Measurements from ENCODE around the gene RNF214. TPM values are rescaled to one million over a fixed set of nuclear protein-coding genes. Genes with fewer than 3 reads are reported as not detected.
"Not testable (repeated sequence)": the region's sequence is repeated elsewhere in the genome, so short reads cannot be mapped to it uniquely, and the experiment has no call there.

The RNF214 gene
- total RNA-seq, 1 donor from 2014 or later = 10.7 TPM

- ATAC-seq = no peak
- no peak for DNase-seq (ENCODE audit: low spot score)
Observed at GRCh38 chr11:117309310-117309709, 76.8 kb downstream of the RNF214 start.

DNA sequence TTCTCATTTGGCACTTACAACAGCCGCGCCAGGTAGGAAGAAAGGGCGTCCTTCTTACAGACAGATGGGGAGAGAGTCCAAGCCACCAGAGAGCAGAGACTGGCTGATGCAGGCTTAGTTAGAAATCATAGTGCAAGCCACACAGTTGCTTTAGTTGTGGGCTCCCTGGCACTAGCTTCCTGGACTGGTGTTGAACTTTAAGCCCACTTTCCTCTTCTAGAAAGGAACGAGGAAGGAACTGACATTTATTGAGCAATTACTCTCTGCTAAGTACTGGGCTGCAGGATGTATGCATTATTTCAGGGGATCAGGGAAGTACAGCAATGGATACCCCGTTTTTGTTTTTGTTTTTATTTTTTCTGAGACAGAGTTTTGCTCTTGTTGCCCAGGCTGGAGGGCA, 80.6 kb downstream of the RNF214 start:
- DNase-seq (ENCODE audit: low spot score) (no peak), ATAC-seq (no peak)

- DNase-seq (ENCODE audit: low spot score) = no peak
- no peak for ATAC-seq
Observed at GRCh38 chr11:117313828-117314768, 81.6 kb downstream of the RNF214 start.

DNA sequence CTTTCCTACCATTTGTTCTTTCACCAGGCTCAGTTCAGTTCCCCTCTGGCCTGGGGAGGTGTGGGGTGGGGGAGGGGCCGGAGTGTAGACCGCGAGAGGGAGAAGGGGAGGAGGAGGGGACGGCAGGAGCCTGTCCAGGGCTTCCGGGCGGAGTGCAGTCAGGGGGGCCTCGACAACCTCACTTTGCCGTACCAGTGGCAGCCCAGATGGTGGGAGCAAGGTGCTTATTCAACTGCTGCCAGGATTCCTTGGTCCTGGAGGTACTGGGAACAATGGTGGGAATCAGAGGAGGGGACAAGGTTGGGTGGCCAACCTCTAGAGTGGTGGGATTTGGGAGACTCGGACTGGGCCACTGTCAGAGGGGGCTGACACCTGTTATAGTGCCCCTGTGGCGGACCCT, 82.4 kb downstream of the RNF214 start:
- ATAC-seq (peak; percentile 6), DNase-seq (ENCODE audit: low spot score) (no peak)

DNA sequence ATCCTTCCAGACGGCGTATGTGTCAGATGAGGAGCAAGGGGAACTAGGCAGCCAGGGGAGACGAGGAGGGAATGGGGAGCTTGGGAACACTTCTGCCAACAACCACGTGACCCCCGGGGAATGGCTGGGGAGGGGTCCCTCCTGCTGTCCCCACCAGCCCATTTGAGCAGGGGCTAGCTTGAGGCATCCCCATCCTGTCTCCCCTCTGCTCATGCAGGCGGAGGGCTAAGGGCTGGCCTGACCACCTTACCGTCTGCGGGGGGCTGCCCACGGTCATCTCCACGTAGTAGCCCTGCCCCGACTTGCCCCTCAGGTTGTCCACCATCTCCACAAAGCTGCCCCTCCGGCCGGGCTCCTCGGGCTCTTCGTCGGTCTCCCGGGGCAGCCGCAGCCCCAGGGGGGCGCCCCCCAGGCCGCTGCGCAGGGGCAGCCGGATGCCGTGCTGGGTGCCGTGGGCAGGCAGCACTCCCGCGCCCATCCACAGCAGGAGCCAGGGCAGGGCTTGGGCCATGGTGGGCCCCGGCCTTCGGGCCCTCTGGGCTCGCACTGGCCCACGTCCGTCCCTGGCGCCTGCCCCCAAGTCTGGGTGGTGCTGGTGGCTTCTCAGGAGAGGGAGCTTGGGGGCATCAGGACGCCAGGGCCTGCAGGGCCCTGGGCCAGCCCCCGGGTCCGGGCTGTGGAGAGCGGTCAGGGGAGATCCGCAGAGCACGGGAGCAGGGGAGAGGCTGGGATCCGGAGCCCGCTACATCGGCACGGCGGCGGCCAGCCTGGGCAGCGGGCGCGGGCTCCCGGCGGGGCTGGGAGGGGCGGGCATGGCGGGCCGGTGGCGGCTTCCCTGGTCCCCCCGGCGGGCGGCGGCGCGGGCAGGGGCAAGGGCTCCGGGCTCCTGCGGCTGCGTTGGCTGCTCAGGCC, 83.1 kb downstream of the RNF214 start:
- ATAC-seq (peak; percentile 11), DNase-seq (ENCODE audit: low spot score) (no peak)

- ATAC-seq = peak; percentile 94
- DNase-seq (ENCODE audit: low spot score) = peak; percentile 90
Observed at GRCh38 chr11:117316197-117316961, 83.9 kb downstream of the RNF214 start, which contains the start of gene BACE1. TSS of gene BACE1 (minus strand) at chr11:117316256. CDS start at chr11:117315795, 461 bp downstream.

DNA sequence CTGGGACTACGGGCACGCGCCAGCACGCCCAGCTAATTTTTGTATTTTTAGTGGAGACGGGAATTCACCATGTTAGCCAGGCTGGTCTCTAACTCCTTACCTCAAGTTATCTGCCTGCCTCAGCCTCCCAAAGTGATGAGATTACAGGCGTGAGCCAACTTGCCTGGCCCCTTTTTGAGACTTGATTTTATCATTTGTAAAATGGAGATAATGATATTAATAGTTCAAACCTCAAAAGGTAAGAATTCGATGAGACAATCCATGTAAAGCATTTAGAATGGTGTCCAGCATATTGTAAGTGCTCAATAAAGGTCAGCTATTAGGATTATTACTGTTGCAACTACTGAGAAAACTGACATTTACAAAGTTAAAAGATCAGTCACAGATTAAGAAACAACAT, 86.3 kb downstream of the RNF214 start:
- ATAC-seq (no peak), DNase-seq (ENCODE audit: low spot score) (no peak)

- DNase-seq (ENCODE audit: low spot score) (no peak), ATAC-seq (no peak)
Observed at GRCh38 chr11:117319214-117319840, 86.9 kb downstream of the RNF214 start.

GRCh38 chr11:117327255-117327566, 94.7 kb downstream of the RNF214 start:
- not testable (repeated sequence) for DNase-seq (ENCODE audit: low spot score); ATAC-seq

GRCh38 chr11:117327567-117328374, 95.3 kb downstream of the RNF214 start, which contains the start of gene CEP164:
TSS of gene CEP164 (plus strand) at chr11:117327854. CDS start at chr11:117338587, 10,733 bp downstream.
- DNase-seq (ENCODE audit: low spot score) (peak; percentile 96), ATAC-seq (peak; percentile 98)

- DNase-seq (ENCODE audit: low spot score) (no peak), ATAC-seq (peak; percentile 55)
Observed at GRCh38 chr11:117328375-117329010, 96.0 kb downstream of the RNF214 start.

- ATAC-seq (no peak), DNase-seq (ENCODE audit: low spot score) (no peak)
Observed at GRCh38 chr11:117332843-117333242, 100.4 kb downstream of the RNF214 start.

GRCh38 chr11:117333917-117334316, 101.4 kb downstream of the RNF214 start:
- no peak for ATAC-seq
- no peak for DNase-seq (ENCODE audit: low spot score)

- ATAC-seq (no peak), DNase-seq (ENCODE audit: low spot score) (no peak)
Observed at GRCh38 chr11:117334896-117335295, 102.4 kb downstream of the RNF214 start.

DNA sequence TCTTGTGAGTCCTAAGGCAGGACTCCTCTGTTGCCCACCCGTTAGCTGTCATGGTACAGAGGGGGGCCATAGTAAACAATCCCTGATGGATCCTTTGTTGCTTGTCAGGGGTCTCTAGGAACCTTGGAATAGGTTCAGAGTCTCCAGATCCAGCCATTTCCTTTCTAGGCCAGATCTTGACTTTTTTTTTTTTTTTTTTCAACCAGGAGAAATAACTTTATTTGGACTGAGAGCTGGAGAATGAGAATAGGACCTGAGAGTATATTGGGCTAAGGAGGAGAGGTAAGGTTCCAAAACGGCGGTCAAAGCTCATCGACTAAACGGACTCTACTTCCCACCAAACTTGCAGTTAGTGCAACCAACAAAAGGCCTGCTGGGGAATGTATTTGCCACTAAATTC, 102.9 kb downstream of the RNF214 start:
- ATAC-seq (no peak), DNase-seq (ENCODE audit: low spot score) (no peak)
